ENCODE measurements around the gene HSPA12B. TPM values are rescaled to one million over a fixed set of nuclear protein-coding genes. Genes with fewer than 3 reads are reported as not detected.
"Not testable (repeated sequence)": the region's sequence is repeated elsewhere in the genome, so short reads cannot be mapped to it uniquely, and the experiment has no call there.

Gene HSPA12B
- total and polyA plus RNA-seq, 9 of the 15 experiments (the other 6 are each of a cell fraction or from before 2014, with no cell fraction given) = 0.03 to 0.07 TPM; not detected in 7

DNA sequence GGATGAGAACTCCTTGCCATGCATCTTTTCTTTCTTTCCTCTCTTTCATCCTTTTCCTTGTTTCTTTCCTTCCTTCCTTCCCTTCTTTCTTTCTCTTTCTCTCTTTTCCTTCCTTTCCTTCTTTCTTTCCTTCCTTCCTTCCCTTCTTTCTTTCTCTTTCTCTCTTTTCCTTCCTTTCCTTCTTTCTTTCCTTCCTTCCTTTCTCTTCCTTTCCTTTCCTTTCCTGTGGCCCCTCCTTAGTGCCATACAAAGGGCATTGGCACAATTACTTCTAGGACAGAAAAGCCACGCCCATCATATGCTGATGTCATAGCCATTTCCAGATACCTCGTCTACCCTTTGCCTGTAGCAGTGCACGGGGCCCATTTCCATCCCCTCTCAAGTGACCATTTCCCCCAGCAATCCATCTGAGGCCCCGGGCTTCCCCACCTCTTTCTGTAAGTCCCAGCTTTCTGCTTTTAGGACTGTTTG lies 56.2 kb downstream of the HSPA12B start (continued):
- TF ChIP-seq EHMT2 (IDR thresholded peaks at IDR 0.05) = 0 out of 2 replicates have a peak, but pooled peaks have one; percentile 18
- TF ChIP-seq RB1 (IDR thresholded peaks at IDR 0.05; ENCODE audit: low read depth) = no peak
- TF ChIP-seq TCFL5 (CRISPR knock-in tag; conservative IDR thresholded peaks at IDR 0.05) = no peak

DNA sequence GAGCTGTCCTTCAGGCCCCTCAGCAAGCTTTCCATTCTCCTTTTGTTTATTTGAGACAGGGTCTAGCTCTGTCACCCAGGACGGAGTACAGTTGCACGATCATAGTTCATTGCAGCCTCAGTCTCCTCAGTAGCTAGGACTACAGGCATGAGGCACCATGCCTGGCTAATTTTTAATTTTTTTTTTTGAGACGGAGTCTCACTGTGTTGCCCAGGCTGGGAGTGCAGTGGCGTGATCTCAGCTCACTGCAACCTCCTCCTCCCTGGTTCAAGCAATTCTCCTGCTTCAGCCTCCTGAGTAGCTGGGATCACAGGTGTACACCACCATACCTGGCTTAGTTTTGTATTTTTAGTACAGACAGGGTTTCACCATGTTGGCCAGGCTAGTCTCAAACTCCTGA lies 56.7 kb downstream of the HSPA12B start:
- H3K9ac ChIP-seq (ENCODE audit: insufficient read depth in 1 of 2, low read depth in 2 of 2, low read length in 2 of 2); H3K27ac ChIP-seq (ENCODE audit: extremely low read depth, low read depth, low read length); FAIRE-seq; H4K20me1 ChIP-seq (replicated peaks; ENCODE audit: control insufficient read depth, insufficient read depth, low read length); H3K9me3 ChIP-seq (replicated peaks; ENCODE audit: control insufficient read depth, insufficient read depth, low read depth, low read length); BruUV-seq (replicated peaks); in situ Hi-C loops (cut with MboI); ATAC-seq; POLR2A ChIA-PET; H3K9me1 ChIP-seq (ENCODE audit: control insufficient read depth, insufficient read depth, low read length); DNase-seq (ENCODE audit: extremely low read depth in 1 of 4, low spot score in 3 of 4); H3K4me3 ChIP-seq; H3K27me3 ChIP-seq (ENCODE audit: control insufficient read depth in 2 of 2, insufficient read depth in 2 of 2, low read length in 2 of 2); H3K4me2 ChIP-seq (ENCODE audit: insufficient read depth, low read length): not testable (repeated sequence)
- peaks cover 8 to 20% of the 10 kb centered on the region in 2 experiments; a peak in 3 of 5 replicates for H3K4me1 ChIP-seq (replicated peaks in 1 of 2; ENCODE audit: control insufficient read depth in 2 of 2, insufficient read depth in 2 of 2, low read length in 2 of 2)
- peak overlapping the region; percentile 45; the same call in 1 of the 2 replicates for H2AFZ ChIP-seq (ENCODE audit: low read depth, low read length)
- CTCF ChIA-PET (ENCODE audit: low intra/inter-chr PET ratio) = interaction anchor here (0.6 to 3.4 kb wide), 2 partner anchors 31 to 58 kb away, joined by 3 to 12 read pairs; partner anchors contain the start of gene AP5S1
- peaks cover 15% of the 10 kb centered on the region; the same call in 1 of the 3 replicates for H3K36me3 ChIP-seq (ENCODE audit: control insufficient read depth, insufficient read depth, low read length)
- intact Hi-C loops (cut with micrococcal nuclease) = loop anchor here (5.0 to 10.0 kb wide), 3 partner anchors 58 to 406 kb away; partner anchors contain the start of gene MAVS
- 65% methylated on average over 4 of the region's 4 CpGs for WGBS (ENCODE audit: insufficient coverage, low coverage, missing lambda C conversion rate)
- H3K79me2 ChIP-seq (ENCODE audit: control insufficient read depth, insufficient read depth, low read length) = peaks cover 21% of the 10 kb centered on the region

DNA sequence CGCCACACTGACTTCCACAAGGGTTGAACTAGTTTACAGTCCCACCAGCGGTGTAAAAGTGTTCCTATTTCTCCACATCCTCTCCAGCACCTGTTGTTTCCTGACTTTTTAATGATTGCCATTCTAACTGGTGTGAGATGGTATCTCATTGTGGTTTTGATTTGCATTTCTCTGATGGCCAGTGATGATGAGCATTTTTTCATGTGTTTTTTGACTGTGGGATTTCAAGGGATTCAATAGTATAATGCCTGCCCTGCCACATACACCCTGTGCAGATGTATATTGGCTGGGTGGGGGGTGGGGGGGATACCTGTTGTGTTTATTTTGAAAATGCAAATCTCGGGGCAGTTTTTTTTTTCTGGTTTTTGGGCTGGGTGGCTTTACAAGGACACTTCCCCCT lies 61.7 kb downstream of the HSPA12B start:
- H2AFZ ChIP-seq (ENCODE audit: low read depth, low read length); ATAC-seq; H3K9me3 ChIP-seq (replicated peaks; ENCODE audit: control insufficient read depth, insufficient read depth, low read depth, low read length); BruUV-seq (replicated peaks); H3K9me1 ChIP-seq (ENCODE audit: control insufficient read depth, insufficient read depth, low read length); H3K27ac ChIP-seq (ENCODE audit: extremely low read depth, low read depth, low read length); H4K20me1 ChIP-seq (replicated peaks; ENCODE audit: control insufficient read depth, insufficient read depth, low read length); FAIRE-seq; H3K27me3 ChIP-seq (ENCODE audit: control insufficient read depth in 2 of 2, insufficient read depth in 2 of 2, low read length in 2 of 2); H3K4me3 ChIP-seq; CTCF ChIA-PET (ENCODE audit: low intra/inter-chr PET ratio); POLR2A ChIA-PET; intact Hi-C loops (cut with micrococcal nuclease); H3K36me3 ChIP-seq (ENCODE audit: control insufficient read depth, insufficient read depth, low read length); DNase-seq (ENCODE audit: extremely low read depth in 1 of 4, low spot score in 3 of 4); in situ Hi-C loops (cut with MboI); H3K4me2 ChIP-seq (ENCODE audit: insufficient read depth, low read length); H3K9ac ChIP-seq (ENCODE audit: insufficient read depth in 1 of 2, low read depth in 2 of 2, low read length in 2 of 2): not testable (repeated sequence)
- H3K4me1 ChIP-seq (replicated peaks in 1 of 2; ENCODE audit: control insufficient read depth in 2 of 2, insufficient read depth in 2 of 2, low read length in 2 of 2) = peaks cover 14 to 32% of the 10 kb centered on the region in 2 experiments; a peak in 4 of 5 replicates
- WGBS (ENCODE audit: insufficient coverage, low coverage, missing lambda C conversion rate) = 100% methylated on average over 1 of the region's 3 CpGs
- H3K79me2 ChIP-seq (ENCODE audit: control insufficient read depth, insufficient read depth, low read length) = peaks cover 12% of the 10 kb centered on the region; the same call in 2 of the 3 replicates

All from K562 (cell line).